ENCODE results near the gene CEP295NL.
"Not testable (repeated sequence)": the region's sequence is repeated elsewhere in the genome, so short reads cannot be mapped to it uniquely, and the experiment has no call there.

The CEP295NL gene

GRCh38 chr17:78933025-78933958 is 30.3 kb upstream of the CEP295NL start:
- FAIRE-seq: peak; percentile 90
- DNase-seq (ENCODE audit: insufficient read length, low spot score): peak; percentile 84

DNA sequence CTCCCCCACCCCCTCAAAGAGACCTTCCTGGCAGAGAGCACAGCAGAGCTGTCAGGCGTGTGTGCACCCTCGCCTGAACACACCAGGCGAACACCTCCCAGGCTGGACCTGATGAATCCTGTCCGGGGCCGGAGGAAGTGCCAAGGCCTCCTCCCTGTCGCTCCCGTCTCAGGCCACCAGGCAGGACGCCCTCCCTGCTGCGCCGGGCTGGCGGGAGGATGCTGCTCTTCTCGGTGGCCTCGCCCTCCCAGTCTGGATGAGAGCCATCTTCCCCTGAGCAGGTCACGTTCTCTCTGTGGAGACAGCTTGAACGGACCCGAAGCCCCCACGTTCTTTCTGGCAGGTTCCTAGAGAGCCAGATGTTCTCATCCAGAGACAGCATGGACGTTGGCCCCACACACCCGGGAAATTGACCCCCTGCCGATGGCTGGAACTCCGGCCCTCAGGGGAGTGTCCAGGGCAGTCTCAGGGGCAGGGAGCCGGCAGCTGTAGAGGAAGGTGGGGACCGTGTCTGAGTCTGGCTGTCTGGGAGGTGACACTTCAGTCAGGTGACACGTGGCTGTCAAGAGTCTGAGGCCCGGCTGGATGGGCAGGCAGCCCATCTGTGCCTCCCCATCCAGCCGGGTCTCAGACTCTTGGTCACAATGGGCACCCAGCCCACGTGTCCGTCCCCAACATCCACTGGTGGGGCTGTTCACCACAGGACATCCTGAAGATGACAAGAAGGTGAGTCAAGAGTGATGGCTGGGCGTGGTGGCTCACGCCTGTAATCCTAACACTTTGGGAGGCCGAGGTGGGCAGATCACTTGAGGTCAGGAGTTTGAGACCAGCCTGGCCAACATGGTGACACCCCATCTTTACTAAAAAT is 27.1 kb upstream of the CEP295NL start:
- FAIRE-seq (no peak), DNase-seq (ENCODE audit: insufficient read length, low spot score) (no peak)

DNA sequence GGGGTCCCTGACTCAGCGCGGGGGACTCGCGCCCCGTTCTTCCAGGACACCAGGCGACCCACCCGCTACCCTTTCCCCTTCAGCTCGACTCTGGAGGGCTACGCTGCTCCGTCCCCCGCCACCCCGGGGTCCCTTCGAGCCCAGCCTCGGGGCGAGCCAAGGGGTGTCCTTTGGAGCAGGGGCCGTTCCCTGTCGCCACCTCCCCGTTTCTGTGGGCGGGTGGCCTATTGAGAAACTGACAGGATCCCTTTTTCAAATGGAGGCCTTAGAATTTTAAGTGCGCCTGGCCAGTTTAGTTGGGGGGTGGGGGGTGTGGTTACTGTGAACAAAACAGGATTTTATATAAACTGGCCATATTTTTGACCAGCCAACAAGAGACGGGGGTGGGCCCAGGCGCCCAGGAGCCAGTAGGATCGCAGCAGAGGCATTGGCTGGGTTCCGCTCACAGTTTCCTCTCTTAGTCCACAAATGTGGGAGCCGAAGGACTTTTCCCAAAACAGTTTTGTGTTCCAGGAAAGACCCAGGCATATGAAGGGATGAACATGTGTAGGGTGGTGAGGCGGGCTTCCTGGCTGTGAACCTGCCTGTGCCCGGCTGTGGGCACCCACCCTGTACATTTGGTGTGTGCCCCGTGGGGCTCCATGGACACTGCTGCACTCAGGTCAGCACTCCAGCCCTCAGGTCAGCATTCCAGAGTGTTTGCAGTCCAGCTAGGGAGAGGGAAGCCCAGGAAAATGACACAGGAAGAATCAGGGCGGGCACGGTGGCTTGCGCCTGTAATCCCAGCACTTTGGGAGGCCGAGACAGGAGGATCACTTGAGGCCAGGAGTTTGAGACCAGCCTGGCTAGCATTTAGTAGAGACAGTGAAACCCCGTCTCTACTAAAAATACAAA is 22.9 kb upstream of the CEP295NL start:
- DNase-seq (ENCODE audit: insufficient read length, low spot score) (peak; percentile 75), FAIRE-seq (peak; percentile 33)

DNA sequence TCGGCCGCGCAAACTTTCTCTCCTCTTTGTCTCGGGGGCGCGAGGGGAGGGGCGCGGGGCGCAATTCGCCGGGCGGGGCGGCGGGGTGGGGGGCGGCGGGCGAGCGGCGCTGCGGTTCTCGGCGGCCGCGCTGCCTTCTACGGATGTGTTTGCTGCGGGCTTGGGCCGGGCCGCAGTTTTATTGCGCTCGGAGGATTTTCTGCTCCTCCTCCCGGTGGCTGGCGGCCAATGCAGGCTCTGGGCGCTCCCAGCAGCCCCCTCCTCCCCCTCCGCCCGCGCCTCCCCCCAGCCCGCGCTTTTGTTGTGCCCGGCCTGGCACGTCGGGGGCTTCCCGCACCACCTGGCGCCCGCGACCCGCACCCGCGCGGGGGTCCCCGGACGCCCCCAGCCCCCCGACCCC is 22.2 kb upstream of the CEP295NL start, which contains the start of gene TIMP2:
TSS of gene TIMP2 (minus strand) at position 154 of the 400 bp plus-strand sequence. CDS start 299 bp downstream, outside the sequence.
- FAIRE-seq (peak; percentile 28), DNase-seq (ENCODE audit: insufficient read length, low spot score) (peak; percentile 83)

DNA sequence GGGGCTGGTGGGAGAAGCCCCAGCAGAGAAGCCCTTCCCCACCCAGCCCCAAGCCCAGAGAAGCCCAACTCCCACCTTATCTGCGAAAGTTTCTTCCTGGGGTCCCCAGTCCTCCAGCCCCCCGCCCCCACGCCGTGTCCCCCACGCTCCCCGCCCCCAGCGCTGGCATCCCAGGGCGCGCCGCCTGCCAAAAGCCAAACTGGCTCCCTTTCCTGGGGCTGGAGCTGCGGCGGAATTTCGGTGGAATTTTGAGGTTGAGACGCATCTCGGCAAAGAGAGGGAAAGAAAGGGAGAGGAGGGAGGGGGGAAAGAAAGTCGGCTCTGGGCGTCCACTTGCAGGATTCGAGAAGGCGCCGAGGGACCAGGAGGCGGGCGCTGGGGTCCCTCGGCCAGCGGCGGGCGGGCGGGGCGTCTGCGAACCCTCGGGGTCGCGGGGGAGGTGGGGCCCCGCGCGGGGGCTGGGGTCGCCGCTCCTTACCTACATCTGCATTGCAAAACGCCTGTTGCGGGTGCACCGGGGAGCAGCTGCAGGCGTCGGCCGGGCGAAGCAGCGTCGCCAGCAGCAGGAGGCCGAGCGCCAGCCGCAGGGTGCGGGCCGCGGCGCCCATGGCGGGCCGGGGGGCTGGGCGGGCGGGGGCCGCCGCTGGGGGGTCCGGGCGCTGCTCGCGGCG is 21.6 kb upstream of the CEP295NL start:
- no peak for FAIRE-seq
- no peak for DNase-seq (ENCODE audit: insufficient read length, low spot score)

- DNase-seq (ENCODE audit: insufficient read length, low spot score) (no peak), FAIRE-seq (no peak)
Observed at GRCh38 chr17:78923660-78924453, 20.9 kb upstream of the CEP295NL start.

DNA sequence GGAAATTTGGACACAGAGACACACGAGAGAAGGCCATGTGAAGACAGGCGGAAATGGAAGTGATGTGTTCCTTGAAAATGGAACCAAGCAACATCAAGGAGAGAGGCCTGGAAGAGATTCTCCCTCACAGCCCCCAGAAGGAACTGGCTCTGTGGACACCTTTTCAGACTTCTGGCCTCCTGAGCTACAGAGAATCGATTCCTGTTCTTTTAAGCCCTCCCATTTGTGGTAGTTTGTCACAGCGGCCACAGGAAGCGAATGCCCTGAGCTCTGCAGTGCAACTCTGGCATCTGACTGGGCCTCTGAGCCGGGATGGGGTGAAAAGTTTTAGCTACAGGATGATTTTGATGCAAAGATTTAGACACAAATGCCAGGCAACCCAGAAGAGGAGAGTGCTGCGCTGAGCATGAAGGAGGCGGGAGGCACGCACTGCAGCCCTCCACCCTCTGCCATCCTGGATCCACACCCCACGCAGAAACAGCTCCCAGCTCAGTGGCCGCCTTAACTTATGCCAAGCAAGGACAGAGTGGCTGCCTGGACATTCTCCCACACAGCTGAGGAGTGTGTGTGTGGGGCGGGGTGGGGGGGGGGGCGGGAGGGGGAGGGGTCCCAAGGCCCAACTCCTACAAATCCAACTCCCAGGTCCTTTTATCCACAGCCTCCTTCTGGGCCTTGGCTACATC is 20.0 kb upstream of the CEP295NL start:
- no peak for DNase-seq (ENCODE audit: insufficient read length, low spot score)
- no peak for FAIRE-seq

DNA sequence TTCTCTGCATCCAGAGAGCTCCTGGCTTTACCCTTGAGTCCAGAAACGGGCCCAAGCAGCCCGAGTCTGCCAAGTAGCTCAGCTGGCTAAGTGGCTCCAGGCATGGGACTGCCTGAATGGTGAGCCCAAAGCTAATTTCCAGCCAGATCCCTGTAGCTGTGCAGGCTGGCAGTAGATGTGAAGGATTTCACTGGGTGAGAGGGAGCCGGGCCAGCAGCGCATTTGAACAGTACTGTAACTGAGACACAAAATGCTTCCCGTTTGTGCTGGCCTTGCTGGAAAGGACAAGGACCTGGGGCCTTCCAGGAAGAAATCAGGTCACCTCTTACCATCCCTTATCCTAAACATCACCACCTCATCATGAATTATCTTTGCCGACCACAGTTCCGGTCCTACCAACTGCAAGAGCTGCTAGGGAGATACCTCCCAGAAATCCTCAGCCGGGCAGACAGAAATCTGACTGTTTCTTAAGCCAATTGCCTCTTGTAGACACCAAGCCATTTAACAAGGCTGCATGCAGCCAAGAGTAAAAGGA is 18.5 kb upstream of the CEP295NL start:
- no peak for FAIRE-seq
- no peak for DNase-seq (ENCODE audit: insufficient read length, low spot score)

DNA sequence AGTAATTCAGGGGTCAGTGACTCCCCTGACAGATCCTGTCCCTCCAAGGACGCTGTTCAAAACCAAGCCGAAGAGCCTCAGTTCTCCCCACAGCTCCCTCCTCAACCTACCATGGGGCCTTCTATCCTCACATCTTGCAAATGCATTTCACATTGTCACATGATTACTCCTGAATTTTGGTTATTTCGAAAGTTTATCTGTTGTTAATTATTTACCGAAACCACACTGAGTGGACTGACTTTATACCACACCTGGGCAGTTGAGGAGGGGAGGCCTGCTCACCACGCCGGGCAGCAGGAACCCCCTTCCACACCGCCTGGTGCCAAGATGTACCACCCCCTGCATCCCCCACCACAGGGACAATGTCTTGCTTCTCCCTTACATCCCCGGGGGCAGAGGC is 17.5 kb upstream of the CEP295NL start:
- DNase-seq (ENCODE audit: insufficient read length, low spot score) (no peak), FAIRE-seq (no peak)

DNA sequence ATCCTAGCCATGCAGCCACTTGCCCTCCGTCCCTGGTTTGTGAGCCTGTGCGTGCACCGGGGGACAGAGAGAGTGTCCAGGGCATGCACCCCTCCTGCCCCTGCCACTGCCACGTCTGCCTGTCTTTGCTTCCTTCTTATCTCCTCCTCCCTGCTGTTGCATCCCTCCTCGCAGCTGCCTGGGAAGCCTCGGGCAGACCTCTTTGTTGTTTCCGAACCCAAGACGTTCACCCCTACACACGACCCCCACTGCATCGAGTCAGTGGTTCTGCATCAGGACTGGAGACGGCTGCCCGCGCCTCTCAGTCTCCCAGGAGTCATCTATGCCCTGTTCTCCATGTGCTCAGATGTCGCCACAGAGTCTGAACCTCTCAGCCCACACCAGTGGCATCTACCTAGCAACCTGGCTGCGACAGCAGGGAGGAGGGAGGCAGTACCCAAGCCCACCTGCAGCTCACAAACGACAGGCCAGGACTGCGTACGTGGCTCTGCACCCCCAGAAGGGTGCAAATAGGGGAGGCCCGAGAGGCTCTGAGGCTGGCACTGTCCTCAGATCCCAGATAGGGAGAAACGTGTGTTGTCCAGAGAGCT is 17.0 kb upstream of the CEP295NL start:
- FAIRE-seq (no peak), DNase-seq (ENCODE audit: insufficient read length, low spot score) (no peak)

DNA sequence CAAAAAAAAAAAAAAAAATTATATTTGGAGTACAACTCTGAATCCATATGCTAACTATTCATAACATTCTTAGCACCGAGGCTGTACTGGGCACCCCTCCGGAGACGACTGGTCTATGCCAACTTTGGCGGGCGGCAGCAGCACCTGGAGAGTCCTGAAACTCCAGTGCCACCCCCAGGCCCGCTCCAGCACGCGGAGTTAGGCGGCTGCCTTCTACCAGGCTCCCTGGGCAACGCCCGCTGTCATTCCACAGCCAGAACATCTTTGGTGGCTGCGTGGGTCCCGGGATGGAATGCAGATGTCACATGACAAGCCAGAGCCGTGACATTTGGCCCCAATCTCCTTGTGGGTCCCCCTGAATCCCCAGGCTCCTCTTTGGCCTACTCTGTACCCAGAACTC is 16.0 kb upstream of the CEP295NL start:
- no peak for FAIRE-seq
- no peak for DNase-seq (ENCODE audit: insufficient read length, low spot score)

- no peak for DNase-seq (ENCODE audit: insufficient read length, low spot score)
- no peak for FAIRE-seq
Observed at GRCh38 chr17:78917451-78918275, 14.7 kb upstream of the CEP295NL start.

GRCh38 chr17:78915872-78916632 is 13.1 kb upstream of the CEP295NL start:
- DNase-seq (ENCODE audit: insufficient read length, low spot score) (no peak), FAIRE-seq (no peak)

DNA sequence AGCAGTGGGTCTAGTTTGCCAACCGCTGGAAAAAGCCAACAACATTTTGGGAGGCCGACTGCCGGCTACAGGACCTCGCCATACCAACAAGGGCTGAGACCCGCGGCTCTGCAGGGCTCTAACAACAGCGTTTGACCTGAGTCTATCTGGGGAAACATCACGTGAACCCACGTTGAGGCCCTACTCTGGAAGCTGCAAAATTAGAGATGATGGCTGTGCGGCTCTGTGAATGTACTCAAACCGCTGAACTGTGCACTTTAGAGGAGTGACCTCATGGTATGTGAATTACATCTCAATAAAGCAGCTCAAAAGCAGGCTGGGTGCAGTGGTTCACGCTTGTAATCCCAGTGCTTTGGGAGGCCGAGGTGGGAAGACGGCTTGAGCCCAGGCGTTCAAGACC is 10.1 kb upstream of the CEP295NL start:
- DNase-seq (ENCODE audit: insufficient read length, low spot score) (no peak), FAIRE-seq (no peak)

GRCh38 chr17:78912082-78912481 is 9.1 kb upstream of the CEP295NL start:
- FAIRE-seq (no peak), DNase-seq (ENCODE audit: insufficient read length, low spot score) (no peak)

DNA sequence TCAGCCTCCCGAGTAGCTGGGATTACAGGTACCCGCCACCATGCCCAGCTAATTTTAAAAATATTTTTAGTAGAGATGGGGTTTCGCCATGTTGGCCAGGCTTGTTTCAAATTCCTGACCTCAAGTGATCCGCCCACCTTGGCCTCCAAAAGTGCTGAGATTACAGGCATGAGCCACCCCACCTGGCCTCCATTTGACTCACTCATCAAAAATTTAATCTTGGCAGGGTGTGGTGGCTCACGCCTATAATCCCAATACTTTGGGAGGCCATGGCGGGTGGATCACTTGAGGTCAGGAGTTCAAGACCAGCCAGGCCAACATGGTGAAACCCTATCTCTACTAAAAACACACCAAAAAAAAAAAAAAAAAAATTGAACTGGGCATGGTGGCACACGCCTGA is 8.5 kb upstream of the CEP295NL start:
- not testable (repeated sequence) for FAIRE-seq; DNase-seq (ENCODE audit: insufficient read length, low spot score)
